ENCODE data around the gene ZBTB7C. TPM values are rescaled to one million over a fixed set of nuclear protein-coding genes. Genes with fewer than 3 reads are reported as not detected.

Gene ZBTB7C
- polyA plus RNA-seq, 2 donors: 20.6 to 24.5 TPM

DNA sequence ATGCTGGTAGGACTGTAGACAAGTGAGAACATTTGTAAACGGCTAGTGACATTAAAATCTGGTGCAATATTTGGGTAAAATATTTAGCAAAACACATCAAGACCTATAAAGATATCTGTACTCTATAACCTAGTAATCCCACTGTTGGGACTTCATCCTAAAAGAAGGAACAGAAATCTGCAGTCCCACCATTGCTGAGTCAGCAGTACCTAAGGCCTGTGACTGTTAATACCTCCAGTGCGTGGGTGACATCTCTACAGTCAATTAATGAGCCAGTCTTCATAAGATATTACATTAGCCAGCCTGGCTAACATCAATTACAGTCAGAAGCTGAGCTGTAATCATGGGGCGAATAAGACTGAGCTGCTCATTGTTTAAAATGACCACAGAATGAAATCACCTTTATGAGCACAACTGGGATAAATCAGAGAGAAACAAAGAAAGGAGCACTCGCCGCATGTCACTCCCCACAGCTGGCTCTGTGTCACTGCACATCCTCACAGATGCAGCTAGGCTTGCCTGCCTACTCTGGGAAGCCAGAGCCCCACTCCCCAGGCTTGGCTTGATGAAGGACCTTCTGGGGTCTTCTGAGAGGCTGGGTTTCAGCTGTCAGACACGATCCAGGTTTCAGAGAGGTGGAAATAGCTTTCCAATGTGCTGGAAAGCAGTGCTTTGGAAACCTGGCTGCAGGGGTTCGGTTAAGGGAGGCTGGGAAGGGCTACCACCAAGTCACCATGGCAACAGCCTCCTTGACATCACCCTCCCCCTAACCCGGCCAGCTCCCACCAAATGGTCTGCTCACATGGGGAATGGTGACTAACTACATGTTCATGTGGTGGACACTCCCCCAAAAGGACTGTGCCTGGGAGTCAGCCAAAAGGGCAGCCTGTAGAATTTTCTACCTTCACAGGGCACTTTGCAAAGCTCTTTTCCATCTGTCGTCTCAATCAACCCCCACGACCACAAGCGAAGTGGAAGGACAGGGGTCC, 145.0 kb downstream of the ZBTB7C start:
- 83 to 84% methylated on average over 11 of the region's 11 CpGs for WGBS, 2 donors
- no peaks in the 10 kb centered on the region for H3K4me1 ChIP-seq (ENCODE audit: control insufficient read depth in 2 of 2, insufficient read depth in 2 of 2, low read length in 1 of 2)
- H3K27me3 ChIP-seq (ENCODE audit: control insufficient read depth in 1 of 2, insufficient read depth in 2 of 2, low read length in 2 of 2): no peaks in the 10 kb centered on the region
- H3K27ac ChIP-seq (ENCODE audit: low read depth in 2 of 2, low read length in 1 of 2): no peak overlapping the region
- H3K4me3 ChIP-seq (ENCODE audit: low read depth in 1 of 2, low read length in 2 of 2): no peak overlapping the region
- peaks cover 0 to 3% of the 10 kb centered on the region in 2 donors for H3K36me3 ChIP-seq (ENCODE audit: control insufficient read depth in 2 of 2, insufficient read depth in 2 of 2, low read length in 1 of 2)
- H3K9me3 ChIP-seq (ENCODE audit: control insufficient read depth in 2 of 2, insufficient read depth in 1 of 2, low read depth in 1 of 2, low read length in 1 of 2): no peaks in the 10 kb centered on the region

DNA sequence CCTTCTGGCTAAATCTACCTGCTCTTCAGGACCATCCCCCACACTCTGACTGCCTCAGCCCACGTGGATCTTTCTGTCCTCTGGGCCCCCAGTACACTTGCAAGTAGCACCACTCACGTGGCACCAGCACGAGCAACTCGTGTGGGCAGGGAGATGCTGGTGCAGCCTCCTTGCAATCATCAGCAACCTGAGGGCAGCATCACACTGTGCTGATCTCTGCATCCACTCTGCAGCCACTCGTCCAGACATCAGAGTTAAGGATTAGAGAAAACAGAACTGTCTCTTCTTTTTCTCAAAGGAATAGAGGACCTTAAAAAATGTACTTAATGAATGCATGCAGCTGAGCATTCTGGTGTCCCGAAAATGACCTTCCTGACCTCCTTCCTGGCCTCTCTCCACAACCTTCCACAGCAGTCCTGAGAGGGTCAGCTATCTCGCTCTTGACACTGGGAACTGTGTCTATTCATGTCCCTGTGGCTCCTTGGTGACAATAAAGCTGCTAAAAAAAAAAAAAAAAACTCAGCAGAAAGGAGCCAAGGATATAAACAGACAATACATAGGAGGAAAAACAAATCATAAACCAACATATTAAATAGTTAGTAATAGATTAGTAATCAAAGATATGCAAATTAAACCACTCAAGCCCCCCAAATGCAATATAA, 145.9 kb downstream of the ZBTB7C start:
- no peak overlapping the region for H3K4me3 ChIP-seq (ENCODE audit: low read depth in 1 of 2, low read length in 2 of 2)
- peaks cover 0 to 3% of the 10 kb centered on the region in 2 donors for H3K36me3 ChIP-seq (ENCODE audit: control insufficient read depth in 2 of 2, insufficient read depth in 2 of 2, low read length in 1 of 2)
- H3K27me3 ChIP-seq (ENCODE audit: control insufficient read depth in 1 of 2, insufficient read depth in 2 of 2, low read length in 2 of 2): no peaks in the 10 kb centered on the region
- no peak overlapping the region for H3K27ac ChIP-seq (ENCODE audit: low read depth in 2 of 2, low read length in 1 of 2)
- no peaks in the 10 kb centered on the region for H3K4me1 ChIP-seq (ENCODE audit: control insufficient read depth in 2 of 2, insufficient read depth in 2 of 2, low read length in 1 of 2)
- WGBS, 2 donors: 81 to 82% methylated on average over 7 of the region's 7 CpGs
- no peaks in the 10 kb centered on the region for H3K9me3 ChIP-seq (ENCODE audit: control insufficient read depth in 2 of 2, insufficient read depth in 1 of 2, low read depth in 1 of 2, low read length in 1 of 2)

DNA sequence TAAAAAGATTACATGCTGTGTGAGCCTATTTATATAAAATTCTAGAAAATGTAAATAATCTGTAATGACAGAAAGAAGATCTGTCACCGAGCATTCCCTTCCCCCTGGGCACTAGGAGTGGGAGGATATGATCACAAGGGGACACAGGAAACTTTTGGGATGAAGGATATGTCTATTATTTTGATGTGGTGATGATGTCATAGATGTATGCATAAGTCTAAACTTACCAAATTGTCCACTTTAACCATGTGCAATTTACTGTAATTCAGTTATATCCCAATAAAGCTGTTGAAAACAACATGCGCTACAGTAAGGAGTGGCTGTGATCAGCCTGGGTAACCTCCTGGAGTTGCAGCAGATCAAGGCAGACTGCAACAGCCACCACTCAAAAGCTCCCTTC, 148.9 kb downstream of the ZBTB7C start:
- H3K4me1 ChIP-seq (ENCODE audit: control insufficient read depth in 2 of 2, insufficient read depth in 2 of 2, low read length in 1 of 2): no peaks in the 10 kb centered on the region
- H3K27ac ChIP-seq (ENCODE audit: low read depth in 2 of 2, low read length in 1 of 2): no peak overlapping the region
- 82 to 86% methylated on average over 2 of the region's 2 CpGs for WGBS, 2 donors
- no peaks in the 10 kb centered on the region for H3K27me3 ChIP-seq (ENCODE audit: control insufficient read depth in 1 of 2, insufficient read depth in 2 of 2, low read length in 2 of 2)
- H3K36me3 ChIP-seq (ENCODE audit: control insufficient read depth in 2 of 2, insufficient read depth in 2 of 2, low read length in 1 of 2): peaks cover 0 to 3% of the 10 kb centered on the region in 2 donors
- no peak overlapping the region for H3K4me3 ChIP-seq (ENCODE audit: low read depth in 1 of 2, low read length in 2 of 2)
- no peaks in the 10 kb centered on the region for H3K9me3 ChIP-seq (ENCODE audit: control insufficient read depth in 2 of 2, insufficient read depth in 1 of 2, low read depth in 1 of 2, low read length in 1 of 2)

DNA sequence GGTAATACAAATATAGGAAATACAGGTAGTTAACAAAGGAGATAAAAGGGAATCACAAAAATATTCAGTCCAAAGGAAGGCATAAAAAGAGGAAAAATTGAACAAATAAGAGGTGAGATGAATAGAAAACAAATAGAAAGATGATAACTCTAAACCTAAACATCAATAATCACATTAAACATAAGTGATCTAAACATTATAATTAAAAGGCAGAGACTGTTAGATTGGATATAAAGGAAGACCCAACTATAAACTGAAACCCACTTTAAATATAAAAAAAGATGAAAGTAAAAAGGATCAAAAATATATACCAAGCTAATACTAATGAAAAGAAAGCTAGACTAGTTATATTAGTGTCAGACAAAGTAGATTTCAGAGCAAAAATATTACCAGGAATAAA, 152.3 kb downstream of the ZBTB7C start:
- H3K27me3 ChIP-seq (ENCODE audit: control insufficient read depth in 1 of 2, insufficient read depth in 2 of 2, low read length in 2 of 2): no peaks in the 10 kb centered on the region
- H3K4me1 ChIP-seq (ENCODE audit: control insufficient read depth in 2 of 2, insufficient read depth in 2 of 2, low read length in 1 of 2): no peaks in the 10 kb centered on the region
- H3K4me3 ChIP-seq (ENCODE audit: low read depth in 1 of 2, low read length in 2 of 2): no peak overlapping the region
- no peaks in the 10 kb centered on the region for H3K36me3 ChIP-seq (ENCODE audit: control insufficient read depth in 2 of 2, insufficient read depth in 2 of 2, low read length in 1 of 2)
- H3K9me3 ChIP-seq (ENCODE audit: control insufficient read depth in 2 of 2, insufficient read depth in 1 of 2, low read depth in 1 of 2, low read length in 1 of 2): no peaks in the 10 kb centered on the region
- H3K27ac ChIP-seq (ENCODE audit: low read depth in 2 of 2, low read length in 1 of 2): no peak overlapping the region

DNA sequence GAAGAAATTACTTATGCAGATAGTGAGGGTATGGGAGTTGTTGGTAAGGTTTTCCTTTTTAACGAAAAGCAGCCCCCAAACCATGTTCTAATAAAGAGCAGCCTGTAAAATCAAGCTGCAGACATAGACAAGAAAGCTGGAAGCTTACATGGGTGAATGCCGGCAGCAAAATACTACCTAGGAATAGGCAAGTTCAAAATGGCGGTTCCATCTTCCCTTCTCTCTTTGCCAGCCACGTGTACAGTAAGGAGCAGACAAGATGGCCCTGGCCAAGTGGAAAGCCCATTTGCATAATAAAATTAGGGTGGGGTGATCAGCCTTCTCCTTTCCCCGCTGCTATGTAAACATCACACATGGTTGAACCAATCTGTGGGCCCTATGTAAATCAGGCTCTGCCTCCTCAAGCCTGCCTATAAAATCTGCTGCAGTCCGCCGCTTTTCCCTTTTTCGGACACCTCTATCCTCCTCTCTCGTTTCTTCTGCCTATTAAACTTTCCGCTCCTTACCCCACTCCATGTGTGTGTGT, 155.0 kb downstream of the ZBTB7C start:
- Histone ChIP-seq H3K36me3 (ENCODE audit: control insufficient read depth in 2 of 2, insufficient read depth in 2 of 2, low read length in 1 of 2) (no peaks in the 10 kb centered on the region), H3K27me3 (ENCODE audit: control insufficient read depth in 1 of 2, insufficient read depth in 2 of 2, low read length in 2 of 2) (no peaks in the 10 kb centered on the region), H3K9me3 (ENCODE audit: control insufficient read depth in 2 of 2, insufficient read depth in 1 of 2, low read depth in 1 of 2, low read length in 1 of 2) (no peaks in the 10 kb centered on the region), H3K4me3 (ENCODE audit: low read depth in 1 of 2, low read length in 2 of 2) (no peak overlapping the region), H3K27ac (ENCODE audit: low read depth in 2 of 2, low read length in 1 of 2) (no peak overlapping the region), H3K4me1 (ENCODE audit: control insufficient read depth in 2 of 2, insufficient read depth in 2 of 2, low read length in 1 of 2) (no peaks in the 10 kb centered on the region)
- 87 to 90% methylated on average over 10 of the region's 10 CpGs for WGBS, 2 donors

DNA sequence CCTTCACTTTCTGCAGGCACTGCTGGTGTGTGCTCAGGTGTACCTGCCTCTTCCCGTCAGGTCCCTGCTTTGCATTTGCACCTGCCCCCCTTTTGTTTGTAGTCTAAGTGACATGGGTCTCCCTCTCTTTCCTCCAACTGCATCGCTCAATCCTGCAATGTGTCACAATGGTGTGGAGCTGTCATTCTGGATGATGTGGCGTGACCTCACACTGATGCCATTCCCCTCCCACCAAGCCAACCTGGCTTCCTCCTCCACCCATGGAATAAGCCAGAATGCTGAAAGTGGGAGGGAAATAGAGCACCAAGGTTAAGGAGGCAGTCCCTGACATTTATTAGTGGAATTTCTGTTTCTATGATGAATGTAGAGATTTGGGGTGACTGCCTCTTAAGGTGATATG, 156.7 kb downstream of the ZBTB7C start:
- Histone ChIP-seq H3K36me3 (ENCODE audit: control insufficient read depth in 2 of 2, insufficient read depth in 2 of 2, low read length in 1 of 2) (no peaks in the 10 kb centered on the region), H3K9me3 (ENCODE audit: control insufficient read depth in 2 of 2, insufficient read depth in 1 of 2, low read depth in 1 of 2, low read length in 1 of 2) (no peaks in the 10 kb centered on the region), H3K27me3 (ENCODE audit: control insufficient read depth in 1 of 2, insufficient read depth in 2 of 2, low read length in 2 of 2) (no peaks in the 10 kb centered on the region), H3K4me3 (ENCODE audit: low read depth in 1 of 2, low read length in 2 of 2) (no peak overlapping the region), H3K4me1 (ENCODE audit: control insufficient read depth in 2 of 2, insufficient read depth in 2 of 2, low read length in 1 of 2) (no peaks in the 10 kb centered on the region), H3K27ac (ENCODE audit: low read depth in 2 of 2, low read length in 1 of 2) (no peak overlapping the region)
- WGBS, 2 donors: 89 to 90% methylated on average over 3 of the region's 3 CpGs

DNA sequence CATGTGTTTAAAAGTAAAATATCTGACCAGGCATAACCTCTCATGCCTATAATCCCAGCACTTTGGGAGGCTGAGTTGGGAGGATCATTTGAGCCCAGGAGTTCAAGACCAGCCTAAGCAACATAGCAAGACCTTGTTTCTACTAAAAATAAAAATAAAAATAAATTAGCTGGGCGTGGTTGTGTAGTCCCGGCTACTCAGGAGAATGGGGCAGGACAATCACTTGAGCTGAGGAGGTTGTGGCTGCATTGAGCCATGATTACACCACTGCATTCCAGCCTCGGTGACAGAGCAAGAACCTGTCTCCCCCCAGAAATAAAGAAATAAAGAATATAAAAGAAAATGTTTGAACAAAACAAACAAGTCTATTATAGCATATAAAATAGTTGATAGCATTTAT, 158.3 kb downstream of the ZBTB7C start:
- WGBS, 2 donors: 84 to 85% methylated on average over 3 of the region's 3 CpGs
- no peaks in the 10 kb centered on the region for H3K9me3 ChIP-seq (ENCODE audit: control insufficient read depth in 2 of 2, insufficient read depth in 1 of 2, low read depth in 1 of 2, low read length in 1 of 2)
- no peaks in the 10 kb centered on the region for H3K27me3 ChIP-seq (ENCODE audit: control insufficient read depth in 1 of 2, insufficient read depth in 2 of 2, low read length in 2 of 2)
- no peak overlapping the region for H3K4me3 ChIP-seq (ENCODE audit: low read depth in 1 of 2, low read length in 2 of 2)
- no peak overlapping the region for H3K27ac ChIP-seq (ENCODE audit: low read depth in 2 of 2, low read length in 1 of 2)
- H3K36me3 ChIP-seq (ENCODE audit: control insufficient read depth in 2 of 2, insufficient read depth in 2 of 2, low read length in 1 of 2): no peaks in the 10 kb centered on the region
- H3K4me1 ChIP-seq (ENCODE audit: control insufficient read depth in 2 of 2, insufficient read depth in 2 of 2, low read length in 1 of 2): no peaks in the 10 kb centered on the region

DNA sequence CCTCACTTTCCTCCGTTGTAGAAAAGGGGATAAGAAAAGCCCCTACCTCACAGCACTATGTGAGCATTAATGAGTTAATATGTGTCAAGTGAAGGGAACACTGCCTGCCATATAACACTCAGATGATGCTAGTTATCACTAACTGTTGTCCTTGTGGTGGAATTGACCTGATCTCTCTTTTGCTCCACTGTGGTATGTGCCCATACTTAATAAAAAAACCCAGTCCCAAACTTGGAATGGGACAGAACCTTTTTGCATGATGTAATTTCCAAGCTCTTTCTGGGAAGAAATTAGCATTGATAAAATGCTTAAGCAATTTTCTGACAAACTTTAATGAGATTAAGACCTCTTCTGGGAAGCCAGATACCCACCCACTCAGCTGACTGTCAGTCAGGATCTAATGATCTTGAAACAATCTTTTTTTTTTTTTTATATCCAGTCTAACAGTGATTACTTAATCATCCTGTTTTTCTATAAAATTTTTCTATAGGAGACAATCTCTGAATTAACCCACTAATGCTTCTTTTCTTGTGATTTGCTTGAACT, 158.7 kb downstream of the ZBTB7C start:
- 94 to 100% methylated on average over 1 of the region's 1 CpG for WGBS, 2 donors
- Histone ChIP-seq H3K27ac (ENCODE audit: low read depth in 2 of 2, low read length in 1 of 2) (no peak overlapping the region), H3K4me1 (ENCODE audit: control insufficient read depth in 2 of 2, insufficient read depth in 2 of 2, low read length in 1 of 2) (no peaks in the 10 kb centered on the region), H3K27me3 (ENCODE audit: control insufficient read depth in 1 of 2, insufficient read depth in 2 of 2, low read length in 2 of 2) (no peaks in the 10 kb centered on the region), H3K9me3 (ENCODE audit: control insufficient read depth in 2 of 2, insufficient read depth in 1 of 2, low read depth in 1 of 2, low read length in 1 of 2) (no peaks in the 10 kb centered on the region), H3K4me3 (ENCODE audit: low read depth in 1 of 2, low read length in 2 of 2) (no peak overlapping the region), H3K36me3 (ENCODE audit: control insufficient read depth in 2 of 2, insufficient read depth in 2 of 2, low read length in 1 of 2) (no peaks in the 10 kb centered on the region)

DNA sequence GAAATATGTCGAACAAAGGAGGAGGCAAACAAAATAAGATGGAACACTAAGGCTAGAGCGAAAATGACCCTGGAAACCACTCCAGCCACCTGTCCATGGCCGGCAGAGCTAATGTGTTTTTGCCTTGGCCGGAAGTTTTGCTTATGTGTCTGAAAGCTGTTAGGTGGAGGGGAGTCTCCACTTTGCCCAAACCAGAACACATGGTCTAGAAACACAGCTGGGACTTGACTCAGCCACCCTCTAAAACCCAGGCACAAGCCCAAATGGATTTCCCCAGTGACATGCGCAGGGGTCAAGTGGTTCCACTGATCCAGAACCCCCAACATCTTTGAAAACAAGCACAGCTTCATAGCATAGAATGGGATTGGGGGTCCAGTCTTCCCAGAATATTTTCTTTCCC, 159.3 kb downstream of the ZBTB7C start:
- no peak overlapping the region for H3K4me3 ChIP-seq (ENCODE audit: low read depth in 1 of 2, low read length in 2 of 2)
- H3K36me3 ChIP-seq (ENCODE audit: control insufficient read depth in 2 of 2, insufficient read depth in 2 of 2, low read length in 1 of 2): no peaks in the 10 kb centered on the region
- no peaks in the 10 kb centered on the region for H3K9me3 ChIP-seq (ENCODE audit: control insufficient read depth in 2 of 2, insufficient read depth in 1 of 2, low read depth in 1 of 2, low read length in 1 of 2)
- H3K27me3 ChIP-seq (ENCODE audit: control insufficient read depth in 1 of 2, insufficient read depth in 2 of 2, low read length in 2 of 2): no peaks in the 10 kb centered on the region
- H3K4me1 ChIP-seq (ENCODE audit: control insufficient read depth in 2 of 2, insufficient read depth in 2 of 2, low read length in 1 of 2): no peaks in the 10 kb centered on the region
- no peak overlapping the region for H3K27ac ChIP-seq (ENCODE audit: low read depth in 2 of 2, low read length in 1 of 2)
- 84 to 85% methylated on average over 5 of the region's 5 CpGs for WGBS, 2 donors
